ENCODE results near the gene RELA. TPM values are rescaled to one million over a fixed set of nuclear protein-coding genes. Genes with fewer than 3 reads are reported as not detected.
A peak's percentile ranks its signal among the peaks of the same experiment; 100 is the strongest.

The RELA gene
- total and polyA plus RNA-seq, 2 of the 13 experiments (the other 11 are each of a cell fraction or from before 2014, with no cell fraction given) = 21.4 to 40.5 TPM

GRCh38 chr11:65661599-65662246 is 993 bp downstream of the RELA start (continued):
- TF ChIP-seq ARID4A (CRISPR knock-in tag; IDR thresholded peaks at IDR 0.05; ENCODE audit: borderline replicate concordance) = peak; percentile 39; the same call in 1 of the 2 replicates
- TF ChIP-seq ZNF432 (CRISPR knock-in tag; IDR thresholded peaks at IDR 0.05; ENCODE audit: borderline replicate concordance) = no peak
- TF ChIP-seq HOXA9 (CRISPR knock-in tag; IDR thresholded peaks at IDR 0.05; ENCODE audit: borderline replicate concordance) = 0 out of 2 replicates have a peak, but pooled peaks have one; percentile 63
- peak; percentile 47; the same call in 1 of the 2 replicates for TF ChIP-seq PHF21A (CRISPR knock-in tag; IDR thresholded peaks at IDR 0.05)
- TF ChIP-seq ELF1 (CRISPR knock-in tag; IDR thresholded peaks at IDR 0.05) = no peak
- TF ChIP-seq ZNF589 (CRISPR knock-in tag; conservative IDR thresholded peaks at IDR 0.05) = no peak
- 0 out of 2 replicates have a peak, but pooled peaks have one; percentile 17 for TF ChIP-seq ZNF670 (CRISPR knock-in tag; IDR thresholded peaks at IDR 0.05; ENCODE audit: borderline replicate concordance)
- peak; percentile 14; the same call in 1 of the 2 replicates for TF ChIP-seq ZBTB20 (CRISPR knock-in tag; IDR thresholded peaks at IDR 0.05; ENCODE audit: borderline replicate concordance, low read depth)
- 0 out of 2 replicates have a peak, but pooled peaks have one; percentile 25 for TF ChIP-seq ZNF138 (CRISPR knock-in tag; IDR thresholded peaks at IDR 0.05; ENCODE audit: low read depth)
- TF ChIP-seq ZNF687 (CRISPR knock-in tag; IDR thresholded peaks at IDR 0.05) = peak; percentile 82
- TF ChIP-seq ZEB1 (IDR thresholded peaks at IDR 0.05; ENCODE audit: insufficient replicate concordance, low read depth) = no peak
- TF ChIP-seq ZNF546 (CRISPR knock-in tag; conservative IDR thresholded peaks at IDR 0.05) = no peak
- TF ChIP-seq, protein P1, sequence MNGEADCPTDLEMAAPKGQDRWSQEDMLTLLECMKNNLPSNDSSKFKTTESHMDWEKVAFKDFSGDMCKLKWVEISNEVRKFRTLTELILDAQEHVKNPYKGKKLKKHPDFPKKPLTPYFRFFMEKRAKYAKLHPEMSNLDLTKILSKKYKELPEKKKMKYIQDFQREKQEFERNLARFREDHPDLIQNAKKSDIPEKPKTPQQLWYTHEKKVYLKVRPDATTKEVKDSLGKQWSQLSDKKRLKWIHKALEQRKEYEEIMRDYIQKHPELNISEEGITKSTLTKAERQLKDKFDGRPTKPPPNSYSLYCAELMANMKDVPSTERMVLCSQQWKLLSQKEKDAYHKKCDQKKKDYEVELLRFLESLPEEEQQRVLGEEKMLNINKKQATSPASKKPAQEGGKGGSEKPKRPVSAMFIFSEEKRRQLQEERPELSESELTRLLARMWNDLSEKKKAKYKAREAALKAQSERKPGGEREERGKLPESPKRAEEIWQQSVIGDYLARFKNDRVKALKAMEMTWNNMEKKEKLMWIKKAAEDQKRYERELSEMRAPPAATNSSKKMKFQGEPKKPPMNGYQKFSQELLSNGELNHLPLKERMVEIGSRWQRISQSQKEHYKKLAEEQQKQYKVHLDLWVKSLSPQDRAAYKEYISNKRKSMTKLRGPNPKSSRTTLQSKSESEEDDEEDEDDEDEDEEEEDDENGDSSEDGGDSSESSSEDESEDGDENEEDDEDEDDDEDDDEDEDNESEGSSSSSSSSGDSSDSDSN (CRISPR knock-in tag; IDR thresholded peaks at IDR 0.05) = peak; percentile 21; the same call in 1 of the 2 replicates
- TF ChIP-seq ONECUT2 (CRISPR knock-in tag; IDR thresholded peaks at IDR 0.05) = peak; percentile 74
- TF ChIP-seq, protein P2, sequence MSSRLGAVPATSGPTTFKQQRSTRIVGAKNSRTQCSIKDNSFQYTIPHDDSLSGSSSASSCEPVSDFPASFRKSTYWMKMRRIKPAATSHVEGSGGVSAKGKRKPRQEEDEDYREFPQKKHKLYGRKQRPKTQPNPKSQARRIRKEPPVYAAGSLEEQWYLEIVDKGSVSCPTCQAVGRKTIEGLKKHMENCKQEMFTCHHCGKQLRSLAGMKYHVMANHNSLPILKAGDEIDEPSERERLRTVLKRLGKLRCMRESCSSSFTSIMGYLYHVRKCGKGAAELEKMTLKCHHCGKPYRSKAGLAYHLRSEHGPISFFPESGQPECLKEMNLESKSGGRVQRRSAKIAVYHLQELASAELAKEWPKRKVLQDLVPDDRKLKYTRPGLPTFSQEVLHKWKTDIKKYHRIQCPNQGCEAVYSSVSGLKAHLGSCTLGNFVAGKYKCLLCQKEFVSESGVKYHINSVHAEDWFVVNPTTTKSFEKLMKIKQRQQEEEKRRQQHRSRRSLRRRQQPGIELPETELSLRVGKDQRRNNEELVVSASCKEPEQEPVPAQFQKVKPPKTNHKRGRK (CRISPR knock-in tag; IDR thresholded peaks at IDR 0.05) = no peak
- TF ChIP-seq POLR2A (IDR thresholded peaks at IDR 0.05; ENCODE audit: insufficient read depth in 1 of 2, low read depth in 2 of 2, low read length in 2 of 2) = peak in 1 of 2 experiments; percentile 39; a peak in 1 of 4 replicates

Data from HepG2 (cell line).